D721Med (cell line): ENCODE measurements around the gene MUC5AC.

Experiments
- DNase-seq: peaks from one replicate; pipeline ENCODE4 v3.0.0; 2011; ENCODE audit warnings: low spot score; ENCODE audit not compliant: insufficient read length
- FAIRE-seq: peaks from 2 replicates; lab custom pipeline; 2011; peaks lifted over from hg19 to GRCh38; lab: Jason Lieb, UNC
- CTCF ChIP-seq: IDR thresholded peaks from 2 replicates; pipeline ENCODE4 v1.5.1; 2012; ENCODE audit warnings: mild to moderate bottlenecking, control low read depth; ENCODE audit not compliant: insufficient read depth; ENCODE audit errors: missing control alignments

MUC5AC gene

DNA sequence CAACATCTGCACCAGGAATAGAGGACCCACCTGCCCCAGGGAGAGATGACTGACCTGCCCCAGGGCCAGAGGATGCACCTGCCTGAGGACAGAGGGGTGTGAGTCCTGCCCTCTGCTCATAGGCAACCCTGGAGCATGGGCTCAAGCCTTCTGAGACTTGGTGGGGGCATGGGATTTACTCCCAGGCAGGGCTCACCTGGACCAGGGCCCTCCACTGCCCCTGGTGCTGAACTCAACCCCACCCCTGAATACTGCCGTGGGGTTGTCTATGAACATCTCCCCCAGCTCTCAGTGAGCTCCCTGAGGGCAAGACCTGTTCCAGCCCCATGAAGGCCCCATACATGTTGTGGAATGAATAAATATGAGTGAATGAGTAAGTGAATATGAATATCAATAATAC is 33.8 kb upstream of the MUC5AC start:
- DNase-seq = no peak
- FAIRE-seq = no peak
- TF ChIP-seq CTCF = no peak

- FAIRE-seq (no peak), DNase-seq (no peak)
- no peak for TF ChIP-seq CTCF
Measured at GRCh38 chr11:1125803-1126202, 31.9 kb upstream of the MUC5AC start.

DNA sequence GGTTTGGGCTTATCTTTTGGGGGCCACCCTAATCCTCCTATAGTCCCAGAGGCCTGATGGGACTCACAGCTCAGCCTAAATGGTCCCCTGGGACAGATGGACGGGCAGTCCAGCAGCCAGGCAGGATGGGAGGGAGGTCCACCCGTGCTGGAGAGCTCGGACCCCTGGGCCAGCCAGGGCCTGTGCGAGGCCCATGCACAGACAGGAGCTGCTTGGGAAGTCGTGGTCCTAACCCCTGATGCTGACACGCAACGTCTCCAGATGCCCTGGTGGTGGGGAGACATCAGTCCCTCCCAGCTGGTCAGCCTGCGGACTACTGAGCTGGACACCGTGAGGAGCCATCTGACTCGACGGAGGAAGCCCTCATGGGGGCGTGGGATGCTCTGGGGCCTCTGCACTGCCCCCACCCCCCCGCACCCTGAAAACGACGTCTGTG is 31.2 kb upstream of the MUC5AC start:
- DNase-seq = no peak
- TF ChIP-seq CTCF = no peak
- FAIRE-seq = no peak

DNA sequence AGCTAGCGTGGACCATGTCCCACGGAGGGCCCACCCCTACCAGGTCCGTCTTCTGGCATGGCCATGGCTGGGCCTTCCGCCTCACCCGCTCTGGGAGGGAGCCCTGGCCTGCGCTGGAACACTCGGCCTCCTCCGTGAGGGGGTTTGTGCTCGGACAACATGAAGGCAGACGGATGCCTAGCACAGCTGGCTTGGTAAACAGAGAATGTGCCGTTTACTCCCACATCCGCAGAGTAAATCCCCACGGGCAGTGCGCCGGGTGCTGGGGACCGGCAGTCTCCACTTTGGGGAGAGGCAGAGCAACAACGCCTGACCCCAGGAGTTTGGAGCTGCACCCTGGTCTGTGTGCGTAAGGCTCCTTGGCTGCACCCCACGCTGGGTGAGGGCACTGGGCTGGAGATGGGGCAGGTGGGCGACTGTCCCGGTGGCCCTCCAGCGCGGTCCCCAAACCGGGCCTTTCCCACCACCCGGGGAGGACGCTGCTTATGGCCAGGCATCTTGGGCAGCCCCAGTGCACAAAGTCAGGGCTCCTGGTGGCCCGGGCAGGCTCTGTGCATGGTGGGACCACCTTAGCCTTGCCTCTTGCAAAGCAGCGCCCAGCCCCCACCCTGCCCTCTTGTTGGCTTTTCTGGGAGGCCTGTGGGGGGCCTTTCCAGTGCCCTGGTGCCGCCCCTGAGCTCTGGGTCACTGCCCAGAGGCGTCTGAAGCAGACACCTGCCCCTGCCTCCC is 30.7 kb upstream of the MUC5AC start:
- FAIRE-seq = no peak
- no peak for DNase-seq
- TF ChIP-seq CTCF = no peak

DNA sequence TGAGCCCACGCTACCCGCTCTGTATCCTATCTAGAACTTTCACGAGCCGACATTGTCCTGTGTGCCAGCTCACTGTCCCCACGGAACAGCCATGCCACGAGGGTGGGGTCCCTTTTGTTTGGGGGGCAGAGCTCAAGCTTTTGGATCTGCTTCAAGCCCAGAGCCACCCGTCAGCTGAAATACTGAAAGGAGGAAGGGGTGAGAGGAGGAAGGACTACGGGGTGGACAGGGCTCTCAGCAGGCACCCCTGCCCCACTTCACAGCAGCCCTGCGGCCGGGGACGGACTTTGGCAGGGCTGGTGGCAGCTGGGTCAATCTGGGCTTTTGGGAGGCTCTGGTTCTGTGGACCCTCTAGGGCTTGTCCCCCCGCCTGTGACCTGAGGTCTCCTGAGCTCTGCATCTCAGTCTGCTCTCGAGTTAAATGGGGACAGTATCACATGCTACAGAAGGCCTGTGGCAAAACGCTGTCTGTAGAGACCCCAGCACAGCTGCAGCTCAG is 30.0 kb upstream of the MUC5AC start:
- TF ChIP-seq CTCF = no peak
- FAIRE-seq (no peak), DNase-seq (no peak)

DNA sequence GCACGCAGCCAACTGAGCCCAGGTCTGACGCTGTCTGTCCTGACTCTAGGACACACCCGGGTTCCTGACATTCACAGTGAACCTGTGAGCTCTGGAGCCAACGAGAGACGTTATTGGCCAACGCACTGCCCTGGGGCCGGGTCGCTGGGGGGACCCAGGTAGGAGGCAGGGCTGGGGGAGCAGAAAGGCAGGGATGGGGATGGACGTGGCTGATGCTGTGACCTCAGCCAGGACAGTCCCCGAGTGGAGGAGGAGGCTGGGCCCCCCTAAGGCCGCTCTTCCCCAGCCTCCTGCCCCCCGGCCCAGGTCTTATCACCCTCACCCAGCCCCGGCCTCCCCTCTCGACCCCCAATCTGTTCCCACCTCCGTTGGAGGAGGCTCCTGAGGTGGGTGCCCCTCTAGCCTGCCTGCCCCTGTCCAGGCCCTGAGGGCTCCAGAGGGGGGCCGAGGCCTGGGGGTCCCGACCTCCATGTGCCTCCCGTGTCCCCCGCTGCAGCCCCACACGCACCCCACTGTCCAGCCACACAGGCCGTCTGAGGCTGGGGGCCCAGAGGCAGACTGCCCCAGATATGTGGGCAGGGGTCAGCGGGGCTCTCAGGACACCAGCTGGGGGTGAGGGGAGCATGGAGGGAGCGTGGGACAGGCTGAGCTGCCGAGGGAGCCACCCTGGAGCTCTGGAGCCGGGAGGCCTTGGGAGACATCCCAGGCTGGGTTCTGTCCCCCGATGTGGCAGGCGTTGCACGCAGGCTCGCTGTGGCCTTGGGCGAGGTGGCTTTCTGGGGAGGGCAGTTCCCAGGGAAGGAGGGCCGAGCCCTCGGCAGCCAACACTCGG is 29.2 kb upstream of the MUC5AC start:
- no peak for FAIRE-seq

More for the DNA sequence above, 29.2 kb upstream of the MUC5AC start:
- no peak for DNase-seq
- no peak for TF ChIP-seq CTCF
